ENCODE measurements around the gene IFT52.

GRCh38 chr20:43603124-43603523, 12.4 kb downstream of the IFT52 start:
- TF ChIP-seq ZNF274 (IDR thresholded peaks at IDR 0.05; ENCODE audit: low read depth, low read length) (no peak), SUZ12 (IDR thresholded peaks at IDR 0.05; ENCODE audit: extremely low read depth, insufficient read depth, insufficient read length) (no peak), YY1 (IDR thresholded peaks at IDR 0.05; ENCODE audit: insufficient read depth, insufficient read length) (no peak)
